DND-41 (cell line): ENCODE data around the gene CACNA2D3.

Experiments used
- ATAC-seq: fragments of 200-7000 bp; cut with Tn5 transposase; 3 replicates; pipeline ENCODE4 v1.9.1; 2021; ENCODE audit warnings: low read depth; ENCODE audit not compliant: insufficient read depth
- DNase-seq: peaks from one replicate; pipeline ENCODE4 v3.0.0-alpha.2; 2020
- H2AFZ ChIP-seq: 2 replicates; pipeline ENCODE4 v1.6.0; 2012; ENCODE audit warnings: low read depth, low read length
- H3K27ac ChIP-seq: 2 replicates; pipeline ENCODE4 v1.5.1; 2012; ENCODE audit warnings: low read length, inconsistent platforms
- H3K27me3 ChIP-seq: fragments of 200-600 bp; sonication (generic); 2 replicates; pipeline ENCODE4 v1.6.0; 2012; ENCODE audit warnings: low read length, mild to moderate bottlenecking, inconsistent platforms; ENCODE audit not compliant: insufficient read depth, poor library complexity
- H3K36me3 ChIP-seq: 2 replicates; pipeline ENCODE4 v1.5.1; 2012; ENCODE audit warnings: low read length, inconsistent platforms; ENCODE audit not compliant: insufficient read depth
- H3K4me1 ChIP-seq: 2 replicates; pipeline ENCODE4 v1.5.1; 2012; ENCODE audit warnings: mild to moderate bottlenecking, low read length; ENCODE audit not compliant: insufficient read depth
- H3K4me2 ChIP-seq: 2 replicates; pipeline ENCODE4 v1.6.0; 2012; ENCODE audit warnings: mild to moderate bottlenecking, moderate library complexity, low read length, inconsistent platforms; ENCODE audit not compliant: insufficient read depth
- H3K4me3 ChIP-seq, 2 experiments: fragments of 200-600 bp in 1 of 2; shearing (Covaris generic) in 1 of 2; 2 replicates each; pipeline ENCODE4 v1.5.1; 2012 to 2016; ENCODE audit warnings: inconsistent platforms in 2 of 2, low read length in 2 of 2, mild to moderate bottlenecking in 2 of 2, low read depth in 1 of 2, moderate library complexity in 1 of 2
- H3K79me2 ChIP-seq: 2 replicates; pipeline ENCODE4 v1.6.0; 2012; ENCODE audit warnings: low read length, inconsistent platforms; ENCODE audit not compliant: insufficient read depth
- H3K9ac ChIP-seq: 2 replicates; pipeline ENCODE4 v1.6.0; 2012; ENCODE audit warnings: low read depth, mild to moderate bottlenecking, inconsistent platforms, low read length, moderate library complexity
- H3K9me3 ChIP-seq: 2 replicates; pipeline ENCODE4 v1.5.1; 2012; ENCODE audit warnings: low read length, moderate library complexity, mild to moderate bottlenecking, inconsistent platforms; ENCODE audit not compliant: insufficient read depth, severe bottlenecking
- H4K20me1 ChIP-seq: 2 replicates; pipeline ENCODE4 v1.6.0; 2012; ENCODE audit warnings: low read length; ENCODE audit not compliant: insufficient read depth
- CTCF ChIP-seq: IDR thresholded peaks from 2 replicates; pipeline ENCODE4 v1.5.1; 2012; ENCODE audit warnings: borderline replicate concordance, low read length, moderate library complexity, mild to moderate bottlenecking; ENCODE audit not compliant: poor library complexity, severe bottlenecking; ENCODE audit errors: extremely low read depth
- EZH2 ChIP-seq: IDR thresholded peaks from 3 replicates; pipeline ENCODE4 v1.6.1; 2012; ENCODE audit warnings: borderline replicate concordance, low read depth, mild to moderate bottlenecking, moderate library complexity, low read length, inconsistent platforms; ENCODE audit not compliant: severe bottlenecking

The CACNA2D3 gene

GRCh38 chr3:54810401-54810800 lies 688.0 kb downstream of the CACNA2D3 start:
- H3K9ac ChIP-seq, result no peak overlapping the region
- H3K36me3 ChIP-seq, result no peaks in the 10 kb centered on the region
- no peak for ATAC-seq
- no peak overlapping the region for H3K4me3 ChIP-seq
- H3K27me3 ChIP-seq, result no peaks in the 10 kb centered on the region
- H4K20me1 ChIP-seq, result no peaks in the 10 kb centered on the region
- H3K4me2 ChIP-seq, result no peak overlapping the region
- DNase-seq, result no peak
- H2AFZ ChIP-seq, result no peak overlapping the region
- no peaks in the 10 kb centered on the region for H3K9me3 ChIP-seq
- no peaks in the 10 kb centered on the region for H3K4me1 ChIP-seq
- TF ChIP-seq CTCF (no peak), EZH2 (no peak)
- no peak overlapping the region for H3K27ac ChIP-seq
- no peaks in the 10 kb centered on the region for H3K79me2 ChIP-seq

GRCh38 chr3:54814224-54814623 lies 691.9 kb downstream of the CACNA2D3 start:
- ATAC-seq, result no peak

GRCh38 chr3:54817628-54818027 lies 695.3 kb downstream of the CACNA2D3 start:
- ATAC-seq, result no peak
- Histone ChIP-seq H3K9me3 (no peaks in the 10 kb centered on the region), H3K4me3 (no peak overlapping the region), H4K20me1 (no peaks in the 10 kb centered on the region), H3K4me1 (no peaks in the 10 kb centered on the region), H3K9ac (no peak overlapping the region), H3K79me2 (no peaks in the 10 kb centered on the region), H3K27ac (no peak overlapping the region), H3K27me3 (no peaks in the 10 kb centered on the region), H3K36me3 (no peaks in the 10 kb centered on the region), H2AFZ (no peak overlapping the region), H3K4me2 (no peak overlapping the region)
- no peak for DNase-seq
- no peak for TF ChIP-seq CTCF
- no peak for TF ChIP-seq EZH2

More at GRCh38 chr3:54814224-54814623, 691.9 kb downstream of the CACNA2D3 start:
- Histone ChIP-seq H3K4me3 (no peak overlapping the region), H3K9me3 (no peaks in the 10 kb centered on the region), H4K20me1 (no peaks in the 10 kb centered on the region), H2AFZ (no peak overlapping the region), H3K4me1 (no peaks in the 10 kb centered on the region), H3K27me3 (no peaks in the 10 kb centered on the region), H3K4me2 (no peak overlapping the region), H3K36me3 (no peaks in the 10 kb centered on the region), H3K27ac (no peak overlapping the region), H3K9ac (no peak overlapping the region), H3K79me2 (no peaks in the 10 kb centered on the region)
- TF ChIP-seq EZH2 (no peak), CTCF (no peak)
- no peak for DNase-seq

GRCh38 chr3:54818486-54818885 lies 696.1 kb downstream of the CACNA2D3 start:
- ATAC-seq (no peak), DNase-seq (no peak)
- H3K4me2 ChIP-seq, result no peak overlapping the region
- no peaks in the 10 kb centered on the region for H3K27me3 ChIP-seq
- no peaks in the 10 kb centered on the region for H3K36me3 ChIP-seq
- no peaks in the 10 kb centered on the region for H4K20me1 ChIP-seq
- H3K27ac ChIP-seq, result no peak overlapping the region
- H3K9me3 ChIP-seq, result no peaks in the 10 kb centered on the region
- no peak overlapping the region for H3K9ac ChIP-seq
- no peak overlapping the region for H2AFZ ChIP-seq
- no peak overlapping the region for H3K4me3 ChIP-seq
- H3K79me2 ChIP-seq, result no peaks in the 10 kb centered on the region
- TF ChIP-seq EZH2 (no peak), CTCF (no peak)
- H3K4me1 ChIP-seq, result no peaks in the 10 kb centered on the region
